Measurements from ENCODE around the gene CACNA2D2. TPM values are rescaled to one million over a fixed set of nuclear protein-coding genes. Genes with fewer than 3 reads are reported as not detected.

The CACNA2D2 gene
- total RNA-seq, 1 donor from 2014 or later: 0.52 TPM

DNA sequence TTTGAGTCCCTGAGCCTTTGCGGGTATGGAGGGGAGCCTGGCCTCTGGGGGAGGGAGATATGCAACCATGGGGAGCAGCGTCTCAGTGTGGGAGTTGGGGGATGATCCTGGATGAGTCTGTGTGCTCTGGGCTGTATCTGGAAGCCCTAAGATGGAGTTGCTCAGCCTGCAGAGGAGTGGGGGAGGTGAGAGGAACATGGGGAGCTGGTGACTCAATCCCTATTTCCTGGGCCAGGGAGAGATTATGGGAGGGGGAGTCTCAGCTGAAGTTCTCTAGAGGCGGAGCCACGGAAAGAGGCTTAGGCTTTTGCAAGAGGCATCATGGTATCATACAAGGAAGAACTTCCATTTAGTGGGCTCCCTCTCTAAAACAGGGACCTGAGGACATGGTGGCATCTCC, 84.6 kb downstream of the CACNA2D2 start:
- intact Hi-C loops (cut with micrococcal nuclease): no loop called here
- Mint-ChIP-seq H3K9me3 (no peaks in the 10 kb centered on the region), H3K4me1 (ENCODE audit: low read depth) (no peaks in the 10 kb centered on the region), H3K27ac (no peak overlapping the region), H3K27me3 (ENCODE audit: insufficient read depth) (no peaks in the 10 kb centered on the region), H3K4me3 (no peak overlapping the region), H3K36me3 (ENCODE audit: low read depth) (no peaks in the 10 kb centered on the region)
- no peak for DNase-seq (ENCODE audit: low spot score)

DNA sequence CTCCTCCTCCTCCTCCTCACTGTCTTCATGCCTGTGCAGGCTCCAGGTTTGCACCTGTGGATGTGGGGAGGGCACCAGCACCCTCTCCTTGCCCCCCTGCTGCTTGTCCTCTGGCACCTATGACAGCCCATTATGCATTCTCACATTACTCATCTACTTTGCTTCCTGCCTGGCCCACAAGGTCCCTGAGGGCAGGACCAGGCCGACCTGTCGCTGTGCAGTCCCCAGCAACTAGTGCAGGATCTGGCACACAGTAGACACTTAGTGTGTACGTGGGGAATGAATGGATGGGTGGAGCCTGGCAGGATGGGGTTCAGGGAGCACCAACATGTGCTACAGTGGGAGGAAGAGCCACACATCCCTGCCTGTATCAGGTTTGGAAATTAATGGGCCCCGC, 85.8 kb downstream of the CACNA2D2 start:
- H3K36me3 Mint-ChIP-seq (ENCODE audit: low read depth): no peaks in the 10 kb centered on the region
- no peak for DNase-seq (ENCODE audit: low spot score)
- intact Hi-C loops (cut with micrococcal nuclease): no loop called here
- no peaks in the 10 kb centered on the region for H3K27me3 Mint-ChIP-seq (ENCODE audit: insufficient read depth)
- no peaks in the 10 kb centered on the region for H3K9me3 Mint-ChIP-seq
- H3K4me1 Mint-ChIP-seq (ENCODE audit: low read depth): no peaks in the 10 kb centered on the region
- no peak overlapping the region for H3K27ac Mint-ChIP-seq
- H3K4me3 Mint-ChIP-seq: no peak overlapping the region

DNA sequence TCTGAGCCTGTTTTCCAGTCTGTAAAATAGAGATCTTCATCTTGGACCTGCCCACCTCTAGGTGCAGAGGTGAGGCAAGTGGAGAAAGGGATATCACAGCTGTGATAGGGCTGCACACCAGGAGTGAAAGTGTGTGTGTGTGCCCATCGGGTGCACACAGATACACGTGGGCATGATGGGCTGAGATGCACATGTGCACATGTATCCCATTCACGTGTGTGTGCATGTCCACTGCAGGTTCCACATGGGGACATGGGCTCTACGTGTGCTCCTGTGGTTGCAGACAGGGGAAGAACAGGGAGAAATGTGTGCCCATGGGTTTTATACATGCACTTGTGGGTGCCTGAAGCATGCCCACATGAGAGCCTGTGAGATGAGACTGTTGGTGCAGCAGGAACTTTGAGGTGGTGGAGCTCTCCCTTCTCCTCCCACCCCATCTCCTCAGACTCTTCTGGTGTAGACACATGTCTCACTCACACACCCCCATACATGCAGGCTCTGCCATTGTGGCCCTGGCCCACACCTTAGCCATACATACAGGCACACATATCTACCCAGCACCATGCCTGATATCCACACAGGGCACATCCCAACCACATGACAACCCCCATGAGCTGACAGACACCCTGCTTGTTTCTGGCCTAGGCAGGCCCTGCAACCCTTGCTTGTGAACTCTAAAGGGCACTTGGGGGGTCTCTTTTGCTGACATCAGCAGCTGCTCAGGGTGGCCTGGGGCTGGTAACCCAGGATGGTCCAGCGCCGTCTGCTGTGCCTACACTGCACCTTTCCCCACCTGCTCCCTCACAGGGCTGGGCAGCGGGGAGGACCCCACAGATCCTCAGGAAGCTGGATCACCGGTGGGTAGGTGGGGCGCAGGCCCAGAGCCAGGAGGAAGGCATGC, 86.4 kb downstream of the CACNA2D2 start:
- no peak overlapping the region for H3K27ac Mint-ChIP-seq
- peaks cover 2% of the 10 kb centered on the region for H3K27me3 Mint-ChIP-seq (ENCODE audit: insufficient read depth)
- no peak for DNase-seq (ENCODE audit: low spot score)
- H3K4me3 Mint-ChIP-seq: no peak overlapping the region
- H3K36me3 Mint-ChIP-seq (ENCODE audit: low read depth): no peaks in the 10 kb centered on the region
- no peaks in the 10 kb centered on the region for H3K4me1 Mint-ChIP-seq (ENCODE audit: low read depth)
- intact Hi-C loops (cut with micrococcal nuclease): no loop called here
- H3K9me3 Mint-ChIP-seq: no peaks in the 10 kb centered on the region

DNA sequence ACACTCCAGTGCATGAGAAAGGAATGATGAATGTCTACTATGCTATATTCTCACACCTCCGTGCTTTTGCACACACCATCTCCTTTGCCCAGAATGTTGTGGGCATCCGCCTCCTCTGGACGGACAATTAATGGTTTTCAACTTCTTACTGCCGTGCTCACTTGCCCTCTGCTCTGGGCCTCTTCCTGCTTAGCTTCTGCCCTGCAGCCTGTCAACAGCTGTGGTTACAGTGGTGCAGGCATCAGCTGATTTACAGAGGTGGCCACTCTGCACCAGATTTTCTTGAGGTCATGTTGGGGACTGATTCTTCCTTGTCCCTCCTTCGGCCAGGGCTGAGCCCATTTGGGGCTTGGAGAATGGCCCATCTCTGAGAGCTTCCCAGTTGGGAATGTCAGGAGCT, 87.6 kb downstream of the CACNA2D2 start:
- H3K27me3 Mint-ChIP-seq (ENCODE audit: insufficient read depth): peaks cover 4% of the 10 kb centered on the region
- no peaks in the 10 kb centered on the region for H3K9me3 Mint-ChIP-seq
- intact Hi-C loops (cut with micrococcal nuclease): no loop called here
- no peaks in the 10 kb centered on the region for H3K36me3 Mint-ChIP-seq (ENCODE audit: low read depth)
- H3K4me1 Mint-ChIP-seq (ENCODE audit: low read depth): no peaks in the 10 kb centered on the region
- H3K27ac Mint-ChIP-seq: no peak overlapping the region
- DNase-seq (ENCODE audit: low spot score): no peak
- no peak overlapping the region for H3K4me3 Mint-ChIP-seq

DNA sequence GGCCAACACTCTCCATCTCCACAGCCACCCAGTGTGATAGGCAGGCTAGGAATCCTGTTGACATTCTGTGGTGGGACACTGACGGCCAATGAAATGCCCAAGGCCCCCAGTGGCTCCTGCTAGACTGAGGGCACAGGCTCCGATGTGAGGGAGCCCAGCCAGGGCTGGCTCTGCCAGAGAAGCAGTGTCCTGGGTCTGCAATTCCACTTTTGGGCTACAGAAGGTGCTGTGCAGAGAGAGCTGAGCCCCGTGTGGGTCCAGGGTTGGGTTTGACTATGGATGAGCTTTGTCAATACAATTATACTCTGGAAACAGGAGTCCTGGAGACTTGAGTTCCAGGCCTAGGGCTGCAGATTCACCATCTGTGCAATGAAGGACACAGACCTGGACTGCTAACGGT, 88.4 kb downstream of the CACNA2D2 start:
- Mint-ChIP-seq H3K9me3 (no peaks in the 10 kb centered on the region), H3K27ac (no peak overlapping the region), H3K36me3 (ENCODE audit: low read depth) (no peaks in the 10 kb centered on the region), H3K4me1 (ENCODE audit: low read depth) (no peaks in the 10 kb centered on the region), H3K27me3 (ENCODE audit: insufficient read depth) (peaks cover 6% of the 10 kb centered on the region), H3K4me3 (no peak overlapping the region)
- no peak for DNase-seq (ENCODE audit: low spot score)
- intact Hi-C loops (cut with micrococcal nuclease): no loop called here

DNA sequence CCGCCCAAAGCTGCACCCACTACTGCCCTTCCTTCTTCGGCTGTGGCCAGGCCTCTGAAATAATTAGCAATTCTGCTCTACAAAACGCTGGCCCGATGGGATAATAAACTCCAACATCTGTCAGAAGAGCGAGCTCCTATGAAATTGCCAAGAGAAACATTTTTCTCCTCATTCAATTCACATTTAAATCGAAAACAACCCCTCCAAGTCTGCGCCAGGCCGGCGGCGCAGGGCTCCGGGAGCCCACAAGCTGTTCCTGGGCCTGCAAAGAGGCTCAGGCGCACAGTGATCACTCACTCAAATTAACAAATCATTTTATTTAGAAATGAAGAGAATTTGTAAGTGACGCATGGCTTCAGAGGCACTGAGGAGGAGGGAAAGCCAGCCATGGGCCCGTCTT, 88.8 kb downstream of the CACNA2D2 start:
- no peaks in the 10 kb centered on the region for H3K36me3 Mint-ChIP-seq (ENCODE audit: low read depth)
- no peak overlapping the region for H3K4me3 Mint-ChIP-seq
- intact Hi-C loops (cut with micrococcal nuclease): no loop called here
- no peak overlapping the region for H3K27ac Mint-ChIP-seq
- H3K9me3 Mint-ChIP-seq: no peaks in the 10 kb centered on the region
- H3K27me3 Mint-ChIP-seq (ENCODE audit: insufficient read depth): peaks cover 6% of the 10 kb centered on the region
- DNase-seq (ENCODE audit: low spot score): no peak
- no peaks in the 10 kb centered on the region for H3K4me1 Mint-ChIP-seq (ENCODE audit: low read depth)

DNA sequence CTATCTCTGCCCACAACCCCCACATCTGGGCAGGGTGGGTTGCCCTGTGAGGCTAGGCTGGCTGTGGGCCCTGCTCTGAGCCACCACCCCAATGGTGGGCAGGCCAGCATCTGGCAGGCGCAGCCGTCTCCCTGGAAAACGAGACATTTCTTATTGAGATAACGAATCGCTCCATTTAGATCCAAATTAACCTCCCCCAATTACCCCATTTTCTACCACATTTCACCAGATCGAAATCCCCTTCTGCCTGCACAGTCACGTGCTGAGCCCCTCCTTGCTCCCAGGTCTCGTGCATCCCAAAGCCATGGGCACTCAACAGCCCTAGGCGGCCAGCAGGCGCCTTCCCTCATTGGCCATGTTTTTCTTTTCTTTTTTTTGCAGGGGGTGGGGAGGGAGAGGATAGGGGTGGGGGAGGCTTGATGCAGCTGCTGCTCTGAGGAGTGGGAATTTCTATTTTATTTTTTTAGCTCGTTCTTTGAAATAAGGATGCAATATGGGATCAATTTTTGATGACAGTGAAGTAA, 91.1 kb downstream of the CACNA2D2 start:
- H3K4me1 Mint-ChIP-seq (ENCODE audit: low read depth): no peaks in the 10 kb centered on the region
- intact Hi-C loops (cut with micrococcal nuclease): no loop called here
- no peak overlapping the region for H3K4me3 Mint-ChIP-seq
- no peak for DNase-seq (ENCODE audit: low spot score)
- no peaks in the 10 kb centered on the region for H3K9me3 Mint-ChIP-seq
- no peak overlapping the region for H3K27ac Mint-ChIP-seq
- peaks cover 9% of the 10 kb centered on the region for H3K27me3 Mint-ChIP-seq (ENCODE audit: insufficient read depth)
- no peaks in the 10 kb centered on the region for H3K36me3 Mint-ChIP-seq (ENCODE audit: low read depth)

DNA sequence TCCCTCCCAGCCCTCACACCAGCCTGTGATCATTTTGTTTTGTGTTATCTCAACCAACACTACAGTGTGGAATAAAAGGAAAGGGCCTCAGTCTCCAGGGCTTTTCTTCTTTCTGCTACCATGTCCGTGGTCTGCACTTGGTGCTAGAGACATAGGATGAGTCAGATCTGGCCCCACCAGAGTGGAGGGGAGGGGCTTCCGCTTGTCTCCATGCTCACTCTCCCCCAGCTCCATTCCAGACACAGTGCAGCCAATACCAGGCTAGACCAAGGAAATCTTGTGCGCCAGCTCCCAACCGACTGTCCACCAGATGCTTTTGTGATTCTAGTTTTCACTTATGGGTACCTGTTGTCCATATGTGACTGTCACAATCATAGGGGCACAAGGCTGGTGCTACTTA, 92.2 kb downstream of the CACNA2D2 start:
- Mint-ChIP-seq H3K4me3 (no peak overlapping the region), H3K27me3 (ENCODE audit: insufficient read depth) (peaks cover 9% of the 10 kb centered on the region), H3K27ac (no peak overlapping the region), H3K9me3 (no peaks in the 10 kb centered on the region), H3K36me3 (ENCODE audit: low read depth) (no peaks in the 10 kb centered on the region), H3K4me1 (ENCODE audit: low read depth) (no peaks in the 10 kb centered on the region)
- DNase-seq (ENCODE audit: low spot score): no peak
- intact Hi-C loops (cut with micrococcal nuclease): no loop called here

DNA sequence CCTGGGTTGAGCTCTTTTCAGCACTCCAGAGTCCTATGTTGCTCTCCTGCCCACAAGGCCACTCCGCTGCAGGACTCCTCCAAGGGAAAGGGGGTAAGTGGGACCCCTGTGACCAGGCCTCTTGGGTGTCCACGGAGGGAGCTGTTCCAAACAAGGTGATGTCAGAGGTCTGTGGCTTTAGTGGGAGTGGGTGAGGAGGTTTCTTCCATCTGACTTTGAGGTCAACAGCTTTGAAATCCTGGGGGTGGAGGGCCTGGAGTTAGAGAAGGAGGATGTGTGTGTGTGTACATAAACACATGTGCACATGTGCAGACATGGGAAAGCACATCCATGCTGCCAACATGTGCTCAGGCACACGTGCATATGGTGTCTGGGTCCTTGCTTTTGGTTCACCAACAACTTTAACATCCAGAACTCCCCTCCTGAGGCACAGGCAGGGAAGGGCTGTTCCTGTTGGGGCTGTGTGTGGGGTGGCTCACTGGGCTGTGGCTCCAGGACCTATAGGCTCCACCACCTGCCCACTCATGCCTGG, 92.8 kb downstream of the CACNA2D2 start:
- no peak for DNase-seq (ENCODE audit: low spot score)
- no peaks in the 10 kb centered on the region for H3K4me1 Mint-ChIP-seq (ENCODE audit: low read depth)
- no peaks in the 10 kb centered on the region for H3K36me3 Mint-ChIP-seq (ENCODE audit: low read depth)
- no peaks in the 10 kb centered on the region for H3K9me3 Mint-ChIP-seq
- no peak overlapping the region for H3K4me3 Mint-ChIP-seq
- intact Hi-C loops (cut with micrococcal nuclease): no loop called here
- no peak overlapping the region for H3K27ac Mint-ChIP-seq
- H3K27me3 Mint-ChIP-seq (ENCODE audit: insufficient read depth): peaks cover 9% of the 10 kb centered on the region

DNA sequence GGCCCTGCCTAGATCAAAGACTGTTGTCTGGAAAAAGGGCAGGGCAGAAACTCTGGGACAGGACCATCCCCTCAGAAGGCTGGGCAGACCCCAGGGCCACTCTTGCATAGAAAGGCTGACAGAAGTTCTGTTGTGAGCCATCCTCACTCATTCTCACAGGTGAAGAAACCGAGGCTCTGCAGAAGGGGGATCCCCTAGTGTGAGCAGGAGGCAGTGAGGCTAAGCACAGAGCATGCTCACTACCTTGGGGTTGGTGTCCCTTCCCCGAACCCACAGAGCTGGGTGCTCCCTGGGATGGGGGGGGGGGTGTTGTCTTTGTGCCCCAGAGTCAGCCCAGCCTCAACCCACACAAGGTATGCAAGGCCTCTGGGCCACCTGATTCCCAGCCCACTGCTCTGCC, 93.2 kb downstream of the CACNA2D2 start:
- intact Hi-C loops (cut with micrococcal nuclease): no loop called here
- peaks cover 9% of the 10 kb centered on the region for H3K27me3 Mint-ChIP-seq (ENCODE audit: insufficient read depth)
- H3K4me3 Mint-ChIP-seq: no peak overlapping the region
- no peaks in the 10 kb centered on the region for H3K4me1 Mint-ChIP-seq (ENCODE audit: low read depth)
- H3K36me3 Mint-ChIP-seq (ENCODE audit: low read depth): no peaks in the 10 kb centered on the region
- no peak overlapping the region for H3K27ac Mint-ChIP-seq
- no peaks in the 10 kb centered on the region for H3K9me3 Mint-ChIP-seq
- no peak for DNase-seq (ENCODE audit: low spot score)

DNA sequence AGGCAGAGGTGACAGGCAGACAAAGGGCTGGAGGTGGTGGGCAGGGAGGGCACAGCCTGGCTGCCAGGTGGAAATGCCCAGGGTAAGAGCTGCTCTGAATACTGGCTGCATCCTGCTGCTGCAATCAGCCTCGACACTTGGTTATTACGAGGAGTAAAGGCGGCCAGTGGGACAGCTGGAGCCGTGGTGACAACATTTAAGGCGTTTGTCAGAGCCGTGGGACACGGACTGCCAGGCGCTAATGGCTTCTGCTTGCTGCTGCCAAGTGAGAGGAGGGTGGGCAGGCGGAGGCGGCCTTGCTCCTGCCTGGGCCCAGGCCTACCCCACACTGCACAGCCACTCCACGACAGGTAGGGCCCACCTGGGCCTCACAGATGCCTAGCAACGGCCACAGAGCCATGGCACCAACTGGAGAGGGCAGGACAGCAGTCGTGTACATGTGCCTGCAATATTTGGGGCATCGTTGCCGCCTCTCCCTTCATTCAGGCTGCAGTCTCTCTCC, 94.9 kb downstream of the CACNA2D2 start:
- Mint-ChIP-seq H3K4me3 (no peak overlapping the region), H3K9me3 (no peaks in the 10 kb centered on the region), H3K4me1 (ENCODE audit: low read depth) (no peaks in the 10 kb centered on the region), H3K27me3 (ENCODE audit: insufficient read depth) (peaks cover 9% of the 10 kb centered on the region), H3K36me3 (ENCODE audit: low read depth) (no peaks in the 10 kb centered on the region), H3K27ac (no peak overlapping the region)
- DNase-seq (ENCODE audit: low spot score): no peak
- intact Hi-C loops (cut with micrococcal nuclease): no loop called here

DNA sequence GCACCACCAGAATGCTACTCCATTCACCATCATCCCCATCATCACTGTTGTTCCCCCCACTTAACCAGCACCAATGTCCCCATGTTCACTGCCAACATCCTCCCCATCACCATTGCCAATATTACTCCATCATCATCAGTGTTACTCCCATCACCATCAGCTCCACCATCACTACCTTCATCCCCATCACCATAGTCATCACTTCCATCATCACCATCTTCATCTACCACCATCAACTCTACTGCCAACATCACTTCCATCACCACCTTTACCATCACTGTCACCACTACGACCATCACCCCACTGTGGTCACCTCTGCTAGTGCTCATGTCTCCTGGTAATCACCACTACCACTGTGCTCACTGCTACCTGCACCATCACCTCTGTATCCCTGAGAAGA, 96.9 kb downstream of the CACNA2D2 start:
- Mint-ChIP-seq H3K27me3 (ENCODE audit: insufficient read depth) (peaks cover 7% of the 10 kb centered on the region), H3K27ac (no peak overlapping the region), H3K9me3 (no peaks in the 10 kb centered on the region), H3K4me1 (ENCODE audit: low read depth) (no peaks in the 10 kb centered on the region), H3K36me3 (ENCODE audit: low read depth) (no peaks in the 10 kb centered on the region), H3K4me3 (no peak overlapping the region)
- no peak for DNase-seq (ENCODE audit: low spot score)
- intact Hi-C loops (cut with micrococcal nuclease): no loop called here

DNA sequence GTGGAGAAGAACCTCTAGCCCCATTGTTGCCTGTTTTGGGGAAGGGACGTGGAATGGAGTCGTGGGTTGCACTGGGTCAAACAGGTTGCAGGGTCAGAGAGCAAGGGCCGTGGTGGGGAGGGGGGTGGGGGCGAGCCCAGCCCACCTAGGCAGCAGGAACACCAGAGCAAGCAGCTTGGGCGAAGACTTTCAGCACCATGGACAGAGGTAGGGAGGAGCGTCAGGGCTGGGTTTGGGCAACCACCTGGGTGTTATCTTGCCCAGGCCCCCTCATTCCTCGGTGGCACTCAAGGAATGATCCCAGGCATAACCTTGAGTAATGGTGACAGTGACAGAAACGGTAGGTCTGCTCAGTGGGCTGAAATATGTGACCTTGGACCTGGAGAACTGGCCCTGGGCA, 98.2 kb downstream of the CACNA2D2 start:
- no peak overlapping the region for H3K27ac Mint-ChIP-seq
- intact Hi-C loops (cut with micrococcal nuclease): no loop called here
- DNase-seq (ENCODE audit: low spot score): peak; percentile 19
- no peaks in the 10 kb centered on the region for H3K4me1 Mint-ChIP-seq (ENCODE audit: low read depth)
- no peaks in the 10 kb centered on the region for H3K9me3 Mint-ChIP-seq
- peaks cover 3% of the 10 kb centered on the region for H3K27me3 Mint-ChIP-seq (ENCODE audit: insufficient read depth)
- H3K4me3 Mint-ChIP-seq: no peak overlapping the region
- no peaks in the 10 kb centered on the region for H3K36me3 Mint-ChIP-seq (ENCODE audit: low read depth)

All from activated T-helper 1 cell treated with anti-CD3 and anti-CD28 coated beads, Interleukin-12 subunit alpha, Interleukin-12 subunit beta, Interleukin-2, Interleukin-4 antibody, amounts not matched to agents 30 ng/mL and 10 ng/mL and 1 ng/mL, durations not matched to agents 14 hours and 24 hours and 36 hours (primary cell).